ENCODE results near the gene ACIN1. TPM values are rescaled to one million over a fixed set of nuclear protein-coding genes. Genes with fewer than 3 reads are reported as not detected.

ACIN1 gene
- total and polyA plus RNA-seq, 9 of the 15 experiments (the other 6 are each of a cell fraction or from before 2014, with no cell fraction given) = 5.0 to 196 (median 129) TPM

DNA sequence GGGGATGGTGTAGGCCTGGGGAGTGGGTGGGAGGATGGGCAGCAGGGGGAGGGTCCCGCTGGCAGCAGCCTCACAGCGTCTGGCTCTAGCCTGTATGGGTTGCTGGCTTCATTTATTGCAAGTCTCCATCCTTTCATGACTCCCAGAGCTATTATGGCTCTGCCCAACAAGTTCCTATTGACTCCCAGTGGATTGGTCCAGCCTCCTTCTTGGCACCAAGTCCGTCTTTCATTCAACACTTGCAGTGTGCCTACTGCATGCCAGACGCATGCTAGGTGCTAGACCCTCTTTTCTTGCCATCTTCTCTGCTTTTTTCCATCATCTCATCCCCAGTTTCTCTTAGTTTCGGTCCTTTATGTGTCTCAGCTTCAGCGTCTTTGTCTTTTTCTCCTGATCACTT lies 51.8 kb downstream of the ACIN1 start:
- FAIRE-seq = no peak
- in situ Hi-C loops (cut with MboI) = no loop called here
- TF ChIP-seq KLF16 (IDR thresholded peaks at IDR 0.05) (no peak), TARDBP (IDR thresholded peaks at IDR 0.05) (no peak), SOX6 (IDR thresholded peaks at IDR 0.05) (no peak), GABPB1 (CRISPR knock-in tag; IDR thresholded peaks at IDR 0.05) (no peak), YBX1 (IDR thresholded peaks at IDR 0.05) (no peak), SMC3 (conservative IDR thresholded peaks at IDR 0.05; ENCODE audit: insufficient read depth, low read depth, low read length) (no peak), ASH1L (IDR thresholded peaks at IDR 0.05; ENCODE audit: borderline replicate concordance, low read depth, partially characterized antibody) (no peak), NFIX (CRISPR knock-in tag; IDR thresholded peaks at IDR 0.05; ENCODE audit: low read depth) (no peak), EP400 (IDR thresholded peaks at IDR 0.05) (no peak), SPI1 (IDR thresholded peaks at IDR 0.05; ENCODE audit: borderline replicate concordance, low read depth, low read length) (no peak), SAFB (IDR thresholded peaks at IDR 0.05; ENCODE audit: borderline replicate concordance, low read depth, low read length) (no peak), MYNN (IDR thresholded peaks at IDR 0.05) (no peak), MYNN (CRISPR knock-in tag; IDR thresholded peaks at IDR 0.05) (no peak)
- TF ChIP-seq, protein P1, sequence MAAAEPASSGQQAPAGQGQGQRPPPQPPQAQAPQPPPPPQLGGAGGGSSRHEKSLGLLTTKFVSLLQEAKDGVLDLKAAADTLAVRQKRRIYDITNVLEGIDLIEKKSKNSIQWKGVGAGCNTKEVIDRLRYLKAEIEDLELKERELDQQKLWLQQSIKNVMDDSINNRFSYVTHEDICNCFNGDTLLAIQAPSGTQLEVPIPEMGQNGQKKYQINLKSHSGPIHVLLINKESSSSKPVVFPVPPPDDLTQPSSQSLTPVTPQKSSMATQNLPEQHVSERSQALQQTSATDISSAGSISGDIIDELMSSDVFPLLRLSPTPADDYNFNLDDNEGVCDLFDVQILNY (CRISPR knock-in tag; IDR thresholded peaks at IDR 0.05) = no peak
- TF ChIP-seq, protein P2, sequence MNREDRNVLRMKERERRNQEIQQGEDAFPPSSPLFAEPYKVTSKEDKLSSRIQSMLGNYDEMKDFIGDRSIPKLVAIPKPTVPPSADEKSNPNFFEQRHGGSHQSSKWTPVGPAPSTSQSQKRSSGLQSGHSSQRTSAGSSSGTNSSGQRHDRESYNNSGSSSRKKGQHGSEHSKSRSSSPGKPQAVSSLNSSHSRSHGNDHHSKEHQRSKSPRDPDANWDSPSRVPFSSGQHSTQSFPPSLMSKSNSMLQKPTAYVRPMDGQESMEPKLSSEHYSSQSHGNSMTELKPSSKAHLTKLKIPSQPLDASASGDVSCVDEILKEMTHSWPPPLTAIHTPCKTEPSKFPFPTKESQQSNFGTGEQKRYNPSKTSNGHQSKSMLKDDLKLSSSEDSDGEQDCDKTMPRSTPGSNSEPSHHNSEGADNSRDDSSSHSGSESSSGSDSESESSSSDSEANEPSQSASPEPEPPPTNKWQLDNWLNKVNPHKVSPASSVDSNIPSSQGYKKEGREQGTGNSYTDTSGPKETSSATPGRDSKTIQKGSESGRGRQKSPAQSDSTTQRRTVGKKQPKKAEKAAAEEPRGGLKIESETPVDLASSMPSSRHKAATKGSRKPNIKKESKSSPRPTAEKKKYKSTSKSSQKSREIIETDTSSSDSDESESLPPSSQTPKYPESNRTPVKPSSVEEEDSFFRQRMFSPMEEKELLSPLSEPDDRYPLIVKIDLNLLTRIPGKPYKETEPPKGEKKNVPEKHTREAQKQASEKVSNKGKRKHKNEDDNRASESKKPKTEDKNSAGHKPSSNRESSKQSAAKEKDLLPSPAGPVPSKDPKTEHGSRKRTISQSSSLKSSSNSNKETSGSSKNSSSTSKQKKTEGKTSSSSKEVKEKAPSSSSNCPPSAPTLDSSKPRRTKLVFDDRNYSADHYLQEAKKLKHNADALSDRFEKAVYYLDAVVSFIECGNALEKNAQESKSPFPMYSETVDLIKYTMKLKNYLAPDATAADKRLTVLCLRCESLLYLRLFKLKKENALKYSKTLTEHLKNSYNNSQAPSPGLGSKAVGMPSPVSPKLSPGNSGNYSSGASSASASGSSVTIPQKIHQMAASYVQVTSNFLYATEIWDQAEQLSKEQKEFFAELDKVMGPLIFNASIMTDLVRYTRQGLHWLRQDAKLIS (CRISPR knock-in tag; IDR thresholded peaks at IDR 0.05) = no peak

More for the DNA sequence above, 51.8 kb downstream of the ACIN1 start:
- Histone ChIP-seq H3K9me3 (replicated peaks; ENCODE audit: control insufficient read depth, insufficient read depth, low read depth, low read length) (no peaks in the 10 kb centered on the region), H3K4me2 (ENCODE audit: insufficient read depth, low read length) (no peak overlapping the region), H3K9me1 (ENCODE audit: control insufficient read depth, insufficient read depth, low read length) (no peaks in the 10 kb centered on the region), H3K9ac (ENCODE audit: insufficient read depth in 1 of 2, low read depth in 2 of 2, low read length in 2 of 2) (0 out of 4 replicates have a peak overlapping the region, but pooled peaks of 1 of the 2 experiments have one; percentile 21), H3K27ac (ENCODE audit: extremely low read depth, low read depth, low read length) (no peak overlapping the region), H3K36me3 (ENCODE audit: control insufficient read depth, insufficient read depth, low read length) (no peaks in the 10 kb centered on the region), H4K20me1 (replicated peaks; ENCODE audit: control insufficient read depth, insufficient read depth, low read length) (no peaks in the 10 kb centered on the region), H3K27me3 (ENCODE audit: control insufficient read depth in 2 of 2, insufficient read depth in 2 of 2, low read length in 2 of 2) (no peaks in the 10 kb centered on the region), H3K79me2 (ENCODE audit: control insufficient read depth, insufficient read depth, low read length) (no peaks in the 10 kb centered on the region), H2AFZ (ENCODE audit: low read depth, low read length) (no peak overlapping the region), H3K4me1 (replicated peaks in 1 of 2; ENCODE audit: control insufficient read depth in 2 of 2, insufficient read depth in 2 of 2, low read length in 2 of 2) (peaks cover 15 to 35% of the 10 kb centered on the region in 2 experiments), H3K4me3 (no peak overlapping the region)
- no peak for ATAC-seq
- DNase-seq (ENCODE audit: extremely low read depth in 1 of 4, low spot score in 3 of 4) = no peak
- BruUV-seq (replicated peaks) = no TSS peak
- ChIA-PET CTCF (ENCODE audit: low intra/inter-chr PET ratio) (no interaction called here), POLR2A (interaction anchor here (0.7 to 1.0 kb wide), 2 partner anchors 10 to 37 kb away, joined by 3 read pairs; no protein-coding TSS in a partner anchor)
- 37% methylated on average over 6 of the region's 6 CpGs for WGBS (ENCODE audit: insufficient coverage, low coverage, missing lambda C conversion rate)
- intact Hi-C loops (cut with micrococcal nuclease) = no loop called here

Data from K562 (cell line).